GM12875 (cell line): ENCODE results near the gene LRRC74B.
"Not testable (repeated sequence)": the region's sequence is repeated elsewhere in the genome, so short reads cannot be mapped to it uniquely, and the experiment has no call there.

Experiments
- H3K4me3 ChIP-seq: one replicate; pipeline ENCODE4 v1.5.1; 2011; ENCODE audit warnings: low read depth, low read length, control low read depth
- CTCF ChIP-seq: IDR thresholded peaks from 2 replicates; pipeline ENCODE4 v1.5.1; 2011; ENCODE audit warnings: low read depth, mild to moderate bottlenecking, control low read depth, inconsistent platforms, low read length, moderate library complexity, borderline replicate concordance; ENCODE audit not compliant: insufficient read depth

The LRRC74B gene

GRCh38 chr22:21041937-21042336 is 3.8 kb upstream of the LRRC74B start:
- H3K4me3 ChIP-seq, result no peak overlapping the region
- no peak for TF ChIP-seq CTCF

- H3K4me3 ChIP-seq, result no peak overlapping the region
- no peak for TF ChIP-seq CTCF
Observed at GRCh38 chr22:21042978-21043859, 2.5 kb upstream of the LRRC74B start.

GRCh38 chr22:21043860-21044535 is 1.7 kb upstream of the LRRC74B start:
- H3K4me3 ChIP-seq, result no peak overlapping the region
- no peak for TF ChIP-seq CTCF

- no peak for TF ChIP-seq CTCF
- H3K4me3 ChIP-seq, result no peak overlapping the region
Observed at GRCh38 chr22:21044931-21045584, 688 bp upstream of the LRRC74B start.

- TF ChIP-seq CTCF, result no peak
Observed at GRCh38 chr22:21047035-21047661, 1.4 kb downstream of the LRRC74B start.

GRCh38 chr22:21047730-21048129 is 2.0 kb downstream of the LRRC74B start:
- no peak for TF ChIP-seq CTCF
- no peak overlapping the region for H3K4me3 ChIP-seq

More at GRCh38 chr22:21047035-21047661, 1.4 kb downstream of the LRRC74B start:
- no peak overlapping the region for H3K4me3 ChIP-seq

GRCh38 chr22:21048448-21048847 is 2.7 kb downstream of the LRRC74B start:
- H3K4me3 ChIP-seq, result not testable (repeated sequence)

GRCh38 chr22:21048965-21049364 is 3.2 kb downstream of the LRRC74B start:
- not testable (repeated sequence) for H3K4me3 ChIP-seq
